GM19099 (cell line): Measurements from ENCODE around the gene SARM1.
A peak's percentile ranks its signal among the peaks of the same experiment; 100 is the strongest.

Experiments used
- POLR2A ChIP-seq: IDR thresholded peaks from 3 replicates; pipeline ENCODE4 v1.6.1; 2011; ENCODE audit warnings: low read depth; ENCODE audit not compliant: insufficient read length; ENCODE audit errors: extremely low read depth

Gene SARM1

DNA sequence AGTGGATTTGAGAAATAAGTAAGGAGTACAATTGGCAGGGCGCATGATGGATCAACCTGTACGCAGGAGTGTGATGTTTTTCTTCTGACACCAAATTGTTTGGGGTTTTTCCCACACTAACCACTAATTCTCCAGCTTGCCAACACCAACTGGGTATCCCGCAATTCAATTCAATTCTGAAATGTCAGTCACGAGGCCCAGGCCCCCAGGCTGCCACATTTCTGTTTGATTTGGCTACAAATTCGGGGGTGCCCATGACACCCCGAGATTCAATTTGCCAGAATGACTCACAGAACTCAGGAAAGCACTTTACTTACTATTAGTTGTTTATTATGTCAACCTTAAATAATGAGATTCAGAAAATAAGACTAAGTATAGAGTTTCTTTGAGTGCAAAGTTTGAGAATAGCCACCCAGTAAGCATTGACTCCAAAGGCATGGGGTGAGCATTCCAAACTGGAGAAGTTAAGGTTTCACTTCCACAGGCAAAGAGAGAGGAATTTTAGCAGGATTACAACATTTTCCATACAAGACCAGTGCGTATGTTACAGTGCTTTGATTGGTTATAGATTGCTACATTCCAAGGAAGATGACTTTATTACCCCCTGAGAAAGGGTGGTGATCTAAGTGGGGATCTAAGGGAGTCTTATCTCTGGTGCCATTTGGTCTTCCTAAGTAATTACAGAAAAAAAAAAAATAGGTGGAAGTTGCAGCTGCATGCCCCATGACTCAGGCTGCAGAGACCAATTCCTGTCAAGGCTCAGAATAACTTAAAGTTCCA is 23.0 kb downstream of the SARM1 start:
- TF ChIP-seq POLR2A: no peak

DNA sequence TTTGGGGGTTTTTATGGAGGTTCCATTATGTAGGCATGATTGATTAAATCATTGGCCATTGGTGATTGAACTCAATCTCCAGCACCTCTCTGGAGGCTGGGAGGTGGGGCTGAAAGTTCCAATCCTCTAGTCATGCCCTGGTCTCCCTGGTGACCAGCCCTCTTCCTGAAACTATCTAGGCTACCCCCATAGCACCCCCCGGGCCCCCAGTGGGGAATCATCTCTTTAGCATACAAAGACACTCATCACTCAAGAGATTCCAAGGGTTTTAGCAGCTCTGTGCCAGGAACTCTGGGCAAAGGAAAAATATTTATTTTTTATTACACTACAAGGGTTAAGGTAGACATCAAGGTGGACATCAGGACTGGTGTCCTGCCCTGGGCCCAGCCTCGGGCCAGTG is 23.9 kb downstream of the SARM1 start:
- TF ChIP-seq POLR2A: no peak

DNA sequence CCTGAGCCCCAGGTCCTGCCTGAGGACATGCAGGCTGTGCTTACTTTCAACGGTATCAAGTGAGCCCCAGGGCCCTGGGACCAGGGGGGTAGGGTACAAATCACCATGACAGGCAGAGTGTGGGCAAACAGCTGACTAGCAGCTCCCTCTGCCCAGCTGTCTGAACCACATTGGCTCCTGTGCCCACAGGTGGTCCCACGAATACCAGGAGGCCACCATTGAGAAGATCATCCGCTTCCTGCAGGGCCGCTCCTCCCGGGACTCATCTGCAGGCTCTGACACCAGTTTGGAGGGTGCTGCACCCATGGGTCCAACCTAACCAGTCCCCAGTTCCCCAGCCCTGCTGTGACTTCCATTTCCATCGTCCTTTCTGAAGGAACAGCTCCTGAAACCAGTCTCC is 24.5 kb downstream of the SARM1 start:
- TF ChIP-seq POLR2A: no peak

DNA sequence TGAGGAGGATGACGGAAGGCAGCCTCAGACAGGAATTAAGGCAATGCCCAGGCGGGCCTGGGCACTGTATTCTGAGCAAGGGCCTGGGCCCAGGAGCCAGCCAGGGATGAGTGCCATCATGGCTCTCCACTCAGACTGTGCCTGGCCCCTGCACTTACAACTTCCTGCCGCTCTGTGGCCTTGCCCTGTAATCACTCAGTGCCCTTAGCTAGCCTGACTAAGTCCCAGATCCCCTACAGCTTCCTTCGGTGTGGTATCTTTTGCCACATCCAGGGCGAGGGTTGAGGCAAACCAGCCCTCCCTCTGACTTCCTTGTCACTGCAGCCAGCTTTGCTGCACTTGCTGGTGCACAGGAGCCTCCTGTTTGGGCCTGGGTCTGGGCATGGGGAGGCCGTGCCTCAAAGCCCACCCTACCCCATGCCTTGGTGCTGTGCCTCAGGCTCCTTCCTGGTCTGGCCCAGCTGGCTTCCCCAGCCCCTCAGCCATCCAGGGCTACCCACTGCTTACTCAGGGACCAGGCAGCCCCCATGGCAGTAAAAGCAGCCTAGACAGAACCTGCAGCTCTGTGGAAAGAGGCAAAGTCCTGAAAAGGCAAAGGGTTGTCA is 25.2 kb downstream of the SARM1 start:
- no peak for TF ChIP-seq POLR2A

DNA sequence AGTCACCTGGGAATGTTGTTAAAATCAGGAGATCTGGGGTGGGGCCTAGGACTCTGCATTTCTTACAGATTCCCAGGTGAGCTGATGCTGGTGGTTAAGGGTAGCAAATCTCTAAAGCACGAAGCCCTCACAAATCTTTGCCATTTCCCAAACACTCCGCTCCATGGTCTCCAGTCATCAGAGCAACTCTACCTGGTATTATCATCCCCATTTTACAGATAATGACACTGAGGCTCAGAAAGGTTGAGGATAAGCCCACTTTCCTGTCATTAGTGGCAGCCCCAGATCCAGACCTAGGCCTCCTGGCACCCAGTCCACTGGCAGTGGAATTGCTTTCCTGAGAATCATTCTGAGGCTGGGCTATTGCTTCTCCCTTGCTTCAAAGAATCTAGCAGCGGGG is 25.8 kb downstream of the SARM1 start:
- no peak for TF ChIP-seq POLR2A

DNA sequence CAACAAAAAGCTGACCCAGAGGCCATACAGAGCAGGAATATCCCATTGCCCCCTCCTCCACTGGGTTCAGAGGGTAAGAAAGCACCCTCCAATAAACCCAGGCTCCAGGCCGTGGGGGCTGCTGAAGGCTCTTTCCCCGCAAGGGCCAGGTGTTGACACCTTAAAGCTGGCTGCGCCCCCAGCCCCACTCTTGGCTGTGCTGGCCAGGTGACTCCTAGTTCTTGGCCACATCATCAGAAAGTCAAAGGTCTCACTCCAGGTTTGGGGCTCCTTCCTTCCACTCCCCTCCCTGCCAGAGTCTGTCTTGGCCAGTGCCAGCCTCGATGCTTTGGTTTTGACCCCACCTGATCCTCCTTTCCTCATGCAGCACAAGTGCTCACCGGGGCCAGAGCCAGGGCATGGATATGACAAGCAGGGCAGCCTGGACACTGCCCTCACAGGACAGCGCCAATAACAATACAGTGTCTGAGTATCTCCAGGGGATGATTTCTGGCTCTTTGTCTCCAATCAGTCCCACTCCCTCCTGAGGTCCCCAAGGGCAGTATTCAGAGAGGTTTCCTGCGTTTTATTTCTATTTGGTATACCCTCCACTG is 26.3 kb downstream of the SARM1 start:
- TF ChIP-seq POLR2A: no peak

DNA sequence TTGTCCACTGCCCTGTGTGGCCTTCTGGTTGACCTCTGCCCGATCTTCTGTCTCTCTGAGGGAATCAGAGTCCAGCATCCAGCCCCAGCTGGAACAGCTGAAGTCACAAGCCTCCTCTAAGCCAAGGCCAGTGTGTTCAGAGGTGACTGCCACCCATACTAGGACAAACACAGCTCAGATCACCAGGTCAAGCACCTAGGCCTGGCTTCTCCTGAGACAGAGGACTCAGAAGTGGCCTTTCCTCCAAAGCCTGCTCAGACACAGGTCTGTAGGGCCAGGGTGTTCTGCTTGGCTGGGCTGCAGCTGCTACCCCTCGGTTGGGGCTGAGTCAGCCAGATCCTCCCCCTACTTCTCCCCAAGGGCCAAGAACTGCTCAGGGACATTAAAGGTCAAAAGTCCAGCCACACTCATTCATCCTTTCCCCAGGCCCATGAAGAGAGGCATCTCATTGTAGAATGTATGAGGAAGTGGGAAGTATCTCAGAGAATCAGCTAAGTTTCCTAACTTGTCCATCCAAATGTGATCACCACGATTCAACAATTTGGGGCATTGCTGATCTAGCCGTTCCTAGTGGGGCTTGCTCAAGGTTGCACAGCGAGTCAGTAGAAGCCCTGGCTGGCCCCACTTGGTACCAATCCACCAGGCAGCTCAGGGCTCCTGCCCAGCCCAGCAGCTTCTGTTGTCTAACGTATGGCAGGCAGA is 26.9 kb downstream of the SARM1 start:
- no peak for TF ChIP-seq POLR2A

DNA sequence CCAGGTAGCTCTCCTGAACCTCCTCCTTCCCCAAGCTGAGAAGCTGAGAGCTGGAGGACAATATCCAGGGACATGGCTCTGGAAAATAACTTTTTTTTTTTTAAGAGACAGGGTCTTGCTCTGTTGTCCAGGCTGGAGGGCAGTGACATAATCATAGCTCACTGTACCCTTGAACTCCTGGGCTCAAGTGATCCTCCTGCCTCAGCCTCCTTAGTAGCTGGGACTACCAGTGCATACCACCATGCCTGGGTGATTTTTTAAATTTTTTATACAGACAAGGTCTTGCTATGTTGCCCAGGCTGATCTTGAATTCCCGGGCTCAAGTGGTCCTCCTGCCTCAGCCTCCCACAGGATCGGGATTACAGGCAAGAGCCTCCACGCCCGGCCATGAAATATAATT is 28.3 kb downstream of the SARM1 start:
- no peak for TF ChIP-seq POLR2A

DNA sequence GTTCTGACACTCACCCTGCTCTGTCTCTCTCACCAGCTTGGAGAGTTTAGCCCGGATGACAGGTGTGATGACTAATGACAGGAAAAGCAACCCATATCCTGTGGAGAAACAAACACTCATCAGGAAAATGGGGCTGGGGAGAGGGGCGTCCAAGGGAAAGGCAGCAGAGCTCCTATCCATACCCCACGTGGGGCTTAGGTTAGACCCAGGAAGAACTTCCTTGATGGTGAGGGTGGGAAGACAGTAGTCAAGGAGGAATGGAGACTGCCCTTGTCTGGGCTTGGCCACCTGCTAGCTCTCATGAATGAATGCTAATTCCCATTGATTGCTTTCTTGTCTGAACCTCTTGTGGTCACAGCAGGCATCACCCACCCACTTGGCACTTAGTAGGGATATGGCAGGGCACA is 30.7 kb downstream of the SARM1 start:
- TF ChIP-seq POLR2A: no peak

DNA sequence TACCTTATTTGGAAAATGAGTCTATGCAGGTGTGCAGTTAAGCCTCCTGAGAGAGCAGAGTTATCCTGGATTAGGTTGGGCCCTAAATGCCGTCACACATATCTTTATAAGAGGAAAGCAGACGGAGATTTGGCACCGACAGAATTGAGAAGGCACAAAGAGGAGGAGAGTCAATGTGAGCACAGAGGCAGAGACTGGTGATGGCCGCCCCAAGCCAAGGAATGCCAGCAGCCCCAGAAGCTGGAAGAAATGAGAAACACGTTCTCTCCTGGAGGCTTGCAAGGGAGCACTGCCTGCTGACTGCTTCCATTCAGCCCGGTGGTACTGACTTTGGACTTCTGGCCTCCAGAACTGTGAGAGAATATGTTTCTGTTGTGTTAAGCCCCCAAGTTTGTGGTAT is 31.4 kb downstream of the SARM1 start:
- no peak for TF ChIP-seq POLR2A

DNA sequence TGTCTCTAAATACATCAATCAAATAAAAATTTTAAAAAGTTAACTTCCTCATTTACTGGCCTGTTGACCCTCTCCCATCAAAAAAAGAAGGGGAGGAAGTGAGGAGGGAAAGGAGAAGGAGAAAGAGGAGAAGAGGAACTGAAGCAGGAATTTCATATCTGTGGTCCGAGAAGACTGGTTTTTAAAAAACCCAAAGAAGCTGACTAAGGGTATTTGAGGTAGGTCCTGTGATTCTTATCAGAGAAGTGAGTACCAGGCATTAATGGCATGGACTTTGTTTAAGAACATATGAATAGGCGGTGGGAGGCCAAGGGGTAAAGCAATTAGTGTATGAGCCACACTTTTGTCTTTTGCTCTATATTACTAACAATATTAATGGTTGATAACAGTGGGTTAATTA is 32.5 kb downstream of the SARM1 start:
- TF ChIP-seq POLR2A: no peak

DNA sequence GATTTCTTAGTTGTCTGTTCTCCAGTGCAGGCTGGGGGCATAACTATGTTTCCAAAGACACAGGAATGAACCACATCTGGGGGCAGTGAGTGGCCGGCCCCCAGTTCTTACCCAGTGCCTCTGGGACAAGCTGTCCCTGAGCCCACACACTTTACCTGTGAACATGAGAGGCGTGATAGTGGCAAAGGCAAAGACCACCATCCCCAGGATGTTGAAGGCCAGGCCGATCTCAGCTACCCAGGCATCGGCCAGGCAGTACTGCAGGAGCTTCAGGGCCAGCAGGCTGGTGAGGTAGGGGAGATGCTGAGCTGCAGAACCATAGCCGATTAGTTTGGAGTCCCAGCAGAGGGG is 32.9 kb downstream of the SARM1 start:
- no peak for TF ChIP-seq POLR2A

DNA sequence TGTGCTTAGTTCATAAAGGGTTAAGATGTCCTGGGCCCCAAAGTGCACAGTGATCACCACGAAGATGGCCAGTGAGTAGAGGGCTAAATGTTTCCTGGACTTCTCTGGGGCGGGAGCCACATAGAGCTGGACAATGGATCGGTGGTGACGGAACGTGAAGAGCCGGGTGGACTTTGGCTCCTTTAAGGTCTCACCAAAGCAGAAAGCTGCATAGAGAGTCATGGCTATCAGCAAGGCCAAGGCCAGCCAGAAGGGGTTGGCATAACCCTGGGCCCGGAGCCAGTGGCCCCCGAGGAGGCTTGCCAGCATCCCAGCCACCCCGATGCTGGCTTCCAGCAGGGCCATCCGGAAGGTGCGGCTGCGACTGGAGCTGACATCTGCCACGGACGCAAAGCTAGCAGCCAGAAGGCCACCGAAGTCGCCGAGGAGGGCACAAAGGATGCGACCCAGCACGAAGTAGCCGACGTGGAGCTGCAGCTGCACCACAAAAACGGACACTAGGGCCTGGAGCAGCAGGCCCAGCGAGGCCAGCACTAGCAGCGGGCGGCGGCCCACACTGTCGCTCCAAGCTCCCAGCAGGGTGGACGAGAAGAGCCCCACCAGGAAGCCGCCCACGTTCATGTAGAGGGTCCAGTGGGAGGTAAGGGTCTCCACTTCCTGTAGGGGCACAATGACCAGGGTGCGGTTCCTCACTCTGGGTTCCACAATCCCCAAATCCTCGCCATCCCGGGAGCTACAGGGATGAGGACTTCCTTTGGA is 33.5 kb downstream of the SARM1 start:
- no peak for TF ChIP-seq POLR2A

DNA sequence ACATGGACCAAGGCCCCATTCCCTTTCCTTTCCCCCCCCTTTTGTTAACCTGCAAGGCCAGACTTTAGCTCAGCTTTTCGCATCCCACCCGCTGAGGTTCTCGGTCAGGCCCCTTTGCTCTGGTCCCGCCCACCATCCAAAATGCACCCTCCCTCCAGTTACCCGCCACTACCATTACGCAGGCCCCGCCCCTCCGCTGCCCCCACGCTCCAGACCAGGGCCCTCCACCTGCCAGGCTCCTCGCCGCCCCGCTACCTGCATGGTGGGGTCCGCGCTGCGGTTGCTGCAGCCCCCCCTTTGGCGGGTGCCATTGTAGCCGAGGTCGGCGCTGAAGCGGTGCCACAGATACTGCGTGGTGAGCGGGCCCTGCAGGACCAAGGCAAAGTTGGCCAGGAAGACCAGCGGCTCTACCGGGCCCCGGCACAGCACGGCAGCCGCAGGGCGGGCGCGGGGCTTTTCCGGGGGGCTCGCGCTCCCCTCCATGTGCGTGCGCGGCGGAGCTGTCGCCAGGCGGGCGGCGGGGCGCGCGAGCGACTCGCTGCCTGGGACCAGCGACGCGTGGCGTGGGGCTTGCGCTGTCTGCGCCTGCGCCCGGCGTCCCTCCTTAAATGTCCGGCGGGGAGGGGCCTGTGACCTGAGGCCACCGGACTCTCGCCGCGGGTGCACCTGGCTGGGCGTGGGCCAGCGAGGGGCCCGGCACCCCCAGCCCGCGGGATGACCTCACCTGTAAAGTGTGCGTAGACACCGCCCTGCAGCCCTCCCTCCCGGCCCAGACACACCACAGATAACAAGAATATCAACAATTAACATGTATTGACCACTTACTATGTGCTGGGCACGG is 34.4 kb downstream of the SARM1 start, which contains the start of gene SLC46A1:
Gene SLC46A1 (minus strand): TSS at position 581 of the 841 bp plus-strand sequence. CDS start 98 bp downstream, at position 483.
- TF ChIP-seq POLR2A: peak; percentile 48
